Measurements from ENCODE around the gene KCND3.

- TF ChIP-seq, protein P1, sequence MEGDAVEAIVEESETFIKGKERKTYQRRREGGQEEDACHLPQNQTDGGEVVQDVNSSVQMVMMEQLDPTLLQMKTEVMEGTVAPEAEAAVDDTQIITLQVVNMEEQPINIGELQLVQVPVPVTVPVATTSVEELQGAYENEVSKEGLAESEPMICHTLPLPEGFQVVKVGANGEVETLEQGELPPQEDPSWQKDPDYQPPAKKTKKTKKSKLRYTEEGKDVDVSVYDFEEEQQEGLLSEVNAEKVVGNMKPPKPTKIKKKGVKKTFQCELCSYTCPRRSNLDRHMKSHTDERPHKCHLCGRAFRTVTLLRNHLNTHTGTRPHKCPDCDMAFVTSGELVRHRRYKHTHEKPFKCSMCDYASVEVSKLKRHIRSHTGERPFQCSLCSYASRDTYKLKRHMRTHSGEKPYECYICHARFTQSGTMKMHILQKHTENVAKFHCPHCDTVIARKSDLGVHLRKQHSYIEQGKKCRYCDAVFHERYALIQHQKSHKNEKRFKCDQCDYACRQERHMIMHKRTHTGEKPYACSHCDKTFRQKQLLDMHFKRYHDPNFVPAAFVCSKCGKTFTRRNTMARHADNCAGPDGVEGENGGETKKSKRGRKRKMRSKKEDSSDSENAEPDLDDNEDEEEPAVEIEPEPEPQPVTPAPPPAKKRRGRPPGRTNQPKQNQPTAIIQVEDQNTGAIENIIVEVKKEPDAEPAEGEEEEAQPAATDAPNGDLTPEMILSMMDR (conservative IDR thresholded peaks at IDR 0.05; ENCODE audit: low read depth, low read length) = no peak
- TF ChIP-seq RCOR1 (IDR thresholded peaks at IDR 0.05; ENCODE audit: insufficient replicate concordance, low read length) = no peak
- no peak for TF ChIP-seq POLR2A (IDR thresholded peaks at IDR 0.05; ENCODE audit: low read depth, low read length)
Observed at GRCh38 chr1:111961773-111962565, 27.5 kb downstream of the KCND3 start.

All from IMR-90 (cell line).